Fibroblast of villous mesenchyme (primary cell): ENCODE measurements around the gene POU2AF3. TPM values are rescaled to one million over a fixed set of nuclear protein-coding genes. Genes with fewer than 3 reads are reported as not detected.

Experiments
- DNase-seq: peaks from one replicate; pipeline ENCODE4 v3.0.0-alpha.2; 2010; ENCODE audit warnings: low read depth
- H3K4me3 ChIP-seq: 2 replicates; pipeline ENCODE4 v1.5.1; 2011; ENCODE audit warnings: low read depth, mild to moderate bottlenecking, low read length
- CTCF ChIP-seq: IDR thresholded peaks from 2 replicates; pipeline ENCODE4 v1.5.1; 2012; ENCODE audit warnings: low read depth, mild to moderate bottlenecking, low read length; ENCODE audit not compliant: insufficient read depth
- total RNA-seq: library from RNA; depleted of rRNA; stranded (reverse); fragments of >200 nt; gene quantifications from 2 replicates; pipeline ENCODE4 v1.2.3, GENCODE V29; 2012

The POU2AF3 gene
- total RNA-seq, 1 donor, result not detected

GRCh38 chr11:111351374-111352055 is 53.2 kb downstream of the POU2AF3 start:
- no peak for DNase-seq
- H3K4me3 ChIP-seq, result no peak overlapping the region
- TF ChIP-seq CTCF, result no peak

GRCh38 chr11:111352231-111352746 is 53.9 kb downstream of the POU2AF3 start:
- no peak overlapping the region for H3K4me3 ChIP-seq
- no peak for TF ChIP-seq CTCF

GRCh38 chr11:111352935-111353710 is 54.8 kb downstream of the POU2AF3 start:
- TF ChIP-seq CTCF, result no peak
- H3K4me3 ChIP-seq, result no peak overlapping the region
- no peak for DNase-seq

More at GRCh38 chr11:111352231-111352746, 53.9 kb downstream of the POU2AF3 start:
- DNase-seq, result no peak

GRCh38 chr11:111353776-111354600 is 55.6 kb downstream of the POU2AF3 start:
- DNase-seq, result no peak
- no peak for TF ChIP-seq CTCF
- H3K4me3 ChIP-seq, result no peak overlapping the region

- H3K4me3 ChIP-seq, result no peak overlapping the region
- DNase-seq, result no peak
- TF ChIP-seq CTCF, result no peak
Observed at GRCh38 chr11:111354601-111354891, 56.2 kb downstream of the POU2AF3 start.

GRCh38 chr11:111355101-111355500 is 56.8 kb downstream of the POU2AF3 start:
- no peak for DNase-seq
- no peak for TF ChIP-seq CTCF

More at GRCh38 chr11:111355101-111355500, 56.8 kb downstream of the POU2AF3 start:
- no peak overlapping the region for H3K4me3 ChIP-seq
